Small intestine (tissue), 7 donors: Measurements from ENCODE around the gene STK38. TPM values are rescaled to one million over a fixed set of nuclear protein-coding genes. Genes with fewer than 3 reads are reported as not detected.
"Not testable (repeated sequence)": the region's sequence is repeated elsewhere in the genome, so short reads cannot be mapped to it uniquely, and the experiment has no call there.

Experiments
- DNase-seq, 2 donors: peaks; one replicate each; pipeline versions ENCODE4 v3.0.0 to v3.0.0-alpha.2; 2013
- FAIRE-seq: peaks from 2 replicates; lab custom pipeline; 2012; peaks lifted over from hg19 to GRCh38; lab: Jason Lieb, UNC
- H3K27ac ChIP-seq, 3 donors: one replicate each; pipeline ENCODE4 v1.5.1; 2013; ENCODE audit warnings: low read length in 2 of 3, mild to moderate bottlenecking in 2 of 3, control low read depth in 1 of 3, inconsistent platforms in 1 of 3, low read depth in 1 of 3, moderate library complexity in 1 of 3
- H3K27me3 ChIP-seq, 3 donors: one replicate each; pipeline ENCODE4 v1.6.1; 2013; ENCODE audit warnings: low read length in 3 of 3, inconsistent platforms in 1 of 3; ENCODE audit not compliant: control insufficient read depth in 3 of 3, insufficient read depth in 3 of 3
- H3K36me3 ChIP-seq, 3 donors: one replicate each; pipeline ENCODE4 v1.6.1; 2013; ENCODE audit warnings: low read length in 3 of 3, inconsistent platforms in 1 of 3, low read depth in 1 of 3, mild to moderate bottlenecking in 1 of 3, moderate library complexity in 1 of 3; ENCODE audit not compliant: control insufficient read depth in 3 of 3, insufficient read depth in 2 of 3
- H3K4me1 ChIP-seq, 3 donors: one replicate each; pipeline ENCODE4 v1.6.1; 2013; ENCODE audit warnings: low read length in 2 of 3, inconsistent platforms in 1 of 3, low read depth in 1 of 3, mild to moderate bottlenecking in 1 of 3, moderate library complexity in 1 of 3; ENCODE audit not compliant: control insufficient read depth in 3 of 3, insufficient read depth in 2 of 3
- H3K4me3 ChIP-seq, 3 donors: one replicate each; pipeline ENCODE4 v1.5.1; 2013; ENCODE audit warnings: low read length in 3 of 3, control low read depth in 1 of 3, inconsistent platforms in 1 of 3, low read depth in 1 of 3, mild to moderate bottlenecking in 1 of 3, moderate library complexity in 1 of 3
- H3K9me3 ChIP-seq, 2 donors: one replicate each; pipeline ENCODE4 v1.6.1; 2013; ENCODE audit warnings: low read depth in 1 of 2, low read length in 1 of 2; ENCODE audit not compliant: control insufficient read depth in 2 of 2, insufficient read depth in 1 of 2
- WGBS, 3 donors: extraction: QIAGEN DNeasy Blood & Tissue Kit; methylation state at CpG; one replicate each; pipeline ENCODE4 v1.1.7; 2013; 5-methylcytosine and 5-hydroxymethylcytosine counted together
- polyA plus RNA-seq, 4 donors: library from polyadenylated mRNA; stranded (reverse) in 3 of 4; unstranded in 1 of 4; fragments of 200-250 nt in 3 of 4; fragments of 120-200 nt in 1 of 4; gene quantifications; one replicate each; pipeline versions ENCODE4 v1.2.1 to v1.2.3, GENCODE V29; 2013
- donor health status: healthy with polysubstance abuse.
- donor health status: control.
- donor health status: control.
- donor health status: Bipolar disorder and iron deficiency.
- donor health status: healthy.

The STK38 gene
- polyA plus RNA-seq, 4 donors, result 27.6 to 52.1 (median 39.9) TPM

DNA sequence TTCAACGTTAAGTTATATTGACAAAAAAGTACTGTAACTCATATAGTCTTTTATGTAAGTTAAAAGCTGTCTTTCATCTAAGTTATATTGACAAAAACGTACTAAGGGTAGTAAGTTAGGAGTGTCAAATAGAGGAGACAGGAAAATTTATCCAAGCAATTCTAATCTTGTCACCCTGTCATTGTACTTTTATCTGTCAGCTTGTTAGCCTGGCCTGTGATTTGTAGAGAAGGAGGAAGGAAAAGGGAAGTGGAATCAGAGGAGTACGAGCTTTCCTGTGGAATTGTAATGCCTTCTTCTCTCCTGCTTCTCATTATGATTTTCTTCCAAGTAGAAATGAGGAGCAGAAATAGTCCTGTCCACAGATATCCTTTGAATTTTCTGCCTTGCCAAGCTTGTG is 85.6 kb downstream of the STK38 start:
- Histone ChIP-seq H3K4me1 (no peaks in the 10 kb centered on the region), H3K36me3 (peaks cover 1 to 10% (median 2%) of the 10 kb centered on the region in 3 donors), H3K27me3 (no peaks in the 10 kb centered on the region), H3K9me3 (no peaks in the 10 kb centered on the region), H3K27ac (no peak overlapping the region), H3K4me3 (no peak overlapping the region)
- DNase-seq, result no peak
- no peak for FAIRE-seq
- WGBS, 3 donors, result 63 to 78% (median 68%) methylated on average over 3 of the region's 3 CpGs

DNA sequence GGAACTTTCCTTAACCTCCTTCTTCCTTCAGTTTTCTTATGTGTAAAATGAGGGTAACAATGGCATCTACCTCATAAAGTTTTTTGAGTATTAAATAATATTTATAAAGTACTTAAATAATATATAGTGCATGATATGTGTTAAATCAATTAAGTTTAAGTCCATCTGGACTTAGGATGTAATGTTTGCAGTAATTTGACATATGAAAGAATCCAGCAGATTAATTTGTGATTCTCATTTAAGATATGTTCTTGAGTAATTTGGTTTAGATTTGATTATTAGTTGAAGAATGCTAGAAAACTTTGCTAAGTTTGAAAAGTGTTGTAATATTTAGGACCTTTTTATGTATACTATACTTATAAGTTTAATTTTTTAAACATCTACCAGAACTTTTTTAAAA is 86.4 kb downstream of the STK38 start:
- Histone ChIP-seq H3K36me3 (peaks cover 1 to 11% (median 2%) of the 10 kb centered on the region in 3 donors), H3K27ac (no peak overlapping the region), H3K4me1 (no peaks in the 10 kb centered on the region), H3K27me3 (no peaks in the 10 kb centered on the region), H3K4me3 (no peak overlapping the region), H3K9me3 (no peaks in the 10 kb centered on the region)
- DNase-seq (no peak), FAIRE-seq (no peak)

DNA sequence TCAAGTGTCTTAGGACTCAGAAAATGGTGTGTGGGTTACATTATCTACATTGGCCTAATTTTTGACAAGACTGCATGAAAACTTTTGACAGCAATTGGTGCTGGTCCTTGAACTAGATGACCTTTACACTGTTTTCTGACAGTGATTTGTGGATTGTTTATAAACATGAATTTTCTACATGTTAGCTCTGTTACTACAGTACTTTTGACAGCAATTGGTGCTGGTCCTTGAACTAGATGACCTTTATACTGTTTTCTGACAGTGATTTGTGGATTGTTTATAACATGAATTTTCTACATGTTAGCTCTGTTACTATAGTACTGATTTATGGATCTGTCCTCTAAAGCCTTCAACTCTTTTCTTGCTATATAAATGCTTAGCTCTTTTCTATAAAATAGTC is 87.8 kb downstream of the STK38 start:
- Histone ChIP-seq H3K4me1 (no peaks in the 10 kb centered on the region), H3K27me3 (no peaks in the 10 kb centered on the region), H3K36me3 (peaks cover 1 to 18% (median 2%) of the 10 kb centered on the region in 3 donors), H3K9me3 (no peaks in the 10 kb centered on the region), H3K4me3 (no peak overlapping the region), H3K27ac (no peak overlapping the region)
- FAIRE-seq (no peak), DNase-seq (no peak)

DNA sequence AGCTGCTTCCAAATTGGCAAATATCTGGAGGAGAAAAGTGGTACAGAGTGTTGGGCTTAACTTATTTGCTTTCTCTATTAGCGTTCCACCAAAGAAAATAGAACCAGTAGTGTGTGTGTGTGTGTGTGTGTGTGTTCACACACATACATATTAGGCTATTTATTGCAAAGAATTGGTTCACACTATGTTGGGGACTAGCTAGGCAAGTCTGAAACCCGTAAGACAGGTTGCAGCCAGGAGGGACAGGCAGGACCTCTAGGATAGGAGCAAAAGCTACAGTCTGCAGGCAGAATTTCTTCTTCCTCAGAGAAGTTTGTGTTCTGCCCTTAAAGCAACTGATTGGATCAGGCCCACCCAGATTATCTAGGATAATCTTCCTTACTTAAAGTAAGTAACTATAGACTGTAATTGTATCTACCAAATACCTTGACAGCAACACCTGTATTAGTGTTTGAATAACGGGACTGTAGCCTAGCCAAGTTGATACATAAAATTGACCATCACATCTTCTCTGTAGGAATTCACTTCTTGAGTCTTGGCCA is 91.7 kb downstream of the STK38 start:
- no peak overlapping the region for H3K4me3 ChIP-seq
- no peaks in the 10 kb centered on the region for H3K9me3 ChIP-seq
- no peak for DNase-seq
- H3K36me3 ChIP-seq, result peaks cover 0 to 39% (median 0%) of the 10 kb centered on the region in 3 donors
- no peak overlapping the region for H3K27ac ChIP-seq
- no peak for FAIRE-seq
- H3K27me3 ChIP-seq, result no peaks in the 10 kb centered on the region
- WGBS, 3 donors, result 73 to 93% (median 88%) methylated on average over 3 of the region's 3 CpGs
- H3K4me1 ChIP-seq, result no peaks in the 10 kb centered on the region

DNA sequence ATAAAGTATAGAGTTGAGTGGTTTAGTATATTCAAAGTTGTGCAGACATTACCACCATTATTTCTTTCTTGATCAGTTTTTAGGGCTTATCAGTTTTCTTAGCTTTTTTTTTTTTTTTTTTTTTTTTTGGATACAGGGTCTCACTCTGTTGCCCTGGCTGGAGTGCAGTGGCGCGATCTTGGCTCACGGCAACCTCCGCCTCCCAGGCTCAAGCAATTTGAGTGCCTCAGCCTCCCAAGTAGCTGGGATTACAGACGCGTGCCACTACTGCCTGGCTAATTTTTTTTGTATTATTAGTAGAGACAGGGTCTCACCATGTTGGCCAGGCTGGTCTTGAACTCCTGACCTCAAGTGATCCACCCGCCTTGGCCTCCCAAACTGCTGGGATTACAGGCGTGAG is 94.4 kb downstream of the STK38 start:
- H3K4me3 ChIP-seq, H3K9me3 ChIP-seq, H3K27me3 ChIP-seq, DNase-seq, H3K27ac ChIP-seq, H3K4me1 ChIP-seq, FAIRE-seq: not testable (repeated sequence)
- WGBS, 3 donors, result 96 to 97% (median 96%) methylated on average over 8 of the region's 8 CpGs
- peaks cover 0 to 42% (median 6%) of the 10 kb centered on the region in 3 donors for H3K36me3 ChIP-seq

GRCh38 chr6:36449173-36449572 is 98.1 kb downstream of the STK38 start:
- WGBS, 3 donors, result 97 to 99% (median 98%) methylated on average over 10 of the region's 10 CpGs
- not testable (repeated sequence) for H3K4me3 ChIP-seq, H3K4me1 ChIP-seq, H3K27me3 ChIP-seq, DNase-seq, H3K9me3 ChIP-seq, H3K27ac ChIP-seq, FAIRE-seq
- peaks cover 0 to 32% (median 6%) of the 10 kb centered on the region in 3 donors for H3K36me3 ChIP-seq

GRCh38 chr6:36445621-36446020 is 101.7 kb downstream of the STK38 start:
- Histone ChIP-seq H3K9me3 (peaks cover 0 to 5% of the 10 kb centered on the region in 2 donors), H3K27me3 (no peaks in the 10 kb centered on the region), H3K4me1 (peaks cover 4 to 27% (median 8%) of the 10 kb centered on the region in 3 donors), H3K4me3 (no peak overlapping the region), H3K27ac (no peak overlapping the region), H3K36me3 (peaks cover 0 to 11% (median 6%) of the 10 kb centered on the region in 3 donors)
- FAIRE-seq (no peak), DNase-seq (no peak)

DNA sequence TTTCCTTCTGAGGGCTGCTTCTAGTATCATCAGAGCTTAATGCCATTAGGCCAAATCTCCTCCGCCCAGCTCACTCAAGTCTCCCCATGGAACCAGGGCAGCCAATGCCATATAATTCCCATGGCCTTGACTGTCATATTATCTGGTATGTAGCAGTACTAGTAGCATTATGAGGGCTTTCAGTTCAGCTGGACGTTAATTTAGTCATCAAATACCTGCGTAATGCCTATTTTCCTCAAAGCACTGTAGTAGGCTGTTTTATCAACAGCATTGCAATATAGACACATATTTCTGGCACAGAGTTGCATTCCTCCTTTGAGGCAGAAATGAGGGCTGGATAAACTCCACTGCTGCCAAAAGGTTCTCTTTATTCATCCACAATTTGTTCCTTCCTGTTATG is 102.8 kb downstream of the STK38 start:
- H3K9me3 ChIP-seq, result peaks cover 0 to 5% of the 10 kb centered on the region in 2 donors
- DNase-seq, result peak; percentile 18 to 27
- no peak for FAIRE-seq
- peaks cover 4 to 33% (median 8%) of the 10 kb centered on the region in 3 donors for H3K4me1 ChIP-seq
- H3K36me3 ChIP-seq, result peaks cover 0 to 11% (median 5%) of the 10 kb centered on the region in 3 donors
- H3K27me3 ChIP-seq, result no peaks in the 10 kb centered on the region
- H3K4me3 ChIP-seq, result peak overlapping the region in 2 of 3 donors; percentile 84 to 86
- peak overlapping the region in 2 of 3 donors; percentile 68 to 95 for H3K27ac ChIP-seq
- WGBS, 3 donors, result 35 to 50% (median 48%) methylated on average over 3 of the region's 3 CpGs
